HT1080 (cell line): ENCODE measurements around the gene CFAP46. TPM values are rescaled to one million over a fixed set of nuclear protein-coding genes. Genes with fewer than 3 reads are reported as not detected.
"Not testable (repeated sequence)": the region's sequence is repeated elsewhere in the genome, so short reads cannot be mapped to it uniquely, and the experiment has no call there.

Source experiments
- DNase-seq: peaks from one replicate; pipeline ENCODE4 v3.0.0-alpha.2; 2015; ENCODE audit warnings: low read depth
- total RNA-seq: library from RNA; depleted of rRNA; stranded (reverse); fragments of >200 nt; shearing (Covaris generic); gene quantifications from 2 replicates; pipeline ENCODE4 v1.2.3, GENCODE V29; 2014

CFAP46 gene
- total RNA-seq, 1 experiment from 2014 or later = 0.35 TPM

GRCh38 chr10:132832186-132832969, 110.0 kb downstream of the CFAP46 start:
- no peak for DNase-seq

GRCh38 chr10:132829403-132829802, 113.0 kb downstream of the CFAP46 start:
- no peak for DNase-seq

GRCh38 chr10:132828681-132829080, 113.7 kb downstream of the CFAP46 start:
- DNase-seq = no peak

GRCh38 chr10:132827861-132828539, 114.4 kb downstream of the CFAP46 start:
- DNase-seq = no peak

GRCh38 chr10:132827423-132827789, 115.0 kb downstream of the CFAP46 start:
- DNase-seq = no peak

GRCh38 chr10:132826524-132827422, 115.6 kb downstream of the CFAP46 start:
- DNase-seq = no peak

GRCh38 chr10:132825783-132826523, 116.4 kb downstream of the CFAP46 start:
- DNase-seq = not testable (repeated sequence)

GRCh38 chr10:132820056-132820455, 122.3 kb downstream of the CFAP46 start:
- no peak for DNase-seq

GRCh38 chr10:132817701-132818211, 124.6 kb downstream of the CFAP46 start:
- DNase-seq = no peak

GRCh38 chr10:132816718-132817117, 125.7 kb downstream of the CFAP46 start:
- no peak for DNase-seq

- DNase-seq = no peak
Observed at GRCh38 chr10:132815168-132815857, 127.1 kb downstream of the CFAP46 start.

- DNase-seq = no peak
Observed at GRCh38 chr10:132814469-132814856, 127.9 kb downstream of the CFAP46 start.

GRCh38 chr10:132813560-132814468, 128.6 kb downstream of the CFAP46 start:
- no peak for DNase-seq

GRCh38 chr10:132813001-132813401, 129.4 kb downstream of the CFAP46 start:
- no peak for DNase-seq

- DNase-seq = no peak
Observed at GRCh38 chr10:132812520-132812919, 129.8 kb downstream of the CFAP46 start.

- no peak for DNase-seq
Observed at GRCh38 chr10:132811891-132812481, 130.4 kb downstream of the CFAP46 start.

GRCh38 chr10:132810807-132811700, 131.3 kb downstream of the CFAP46 start:
- no peak for DNase-seq
